RPMI7951 (cell line): ENCODE results near the gene RAB3A. TPM values are rescaled to one million over a fixed set of nuclear protein-coding genes. Genes with fewer than 3 reads are reported as not detected.

Source experiments
- DNase-seq: peaks from one replicate; pipeline ENCODE4 v3.0.0-alpha.2; 2012; ENCODE audit warnings: low read depth
- total RNA-seq: library from RNA; depleted of rRNA; stranded (reverse); fragments of >200 nt; shearing (Covaris generic); gene quantifications from 2 replicates; pipeline ENCODE4 v1.2.3, GENCODE V29; 2014; rRNA removed

RAB3A gene
- total RNA-seq, 1 experiment from 2014 or later: 3.6 TPM

GRCh38 chr19:18150776-18151624 is 52.8 kb downstream of the RAB3A start:
- DNase-seq: no peak

- DNase-seq: no peak
Measured at GRCh38 chr19:18149596-18149975, 54.3 kb downstream of the RAB3A start.

- no peak for DNase-seq
Measured at GRCh38 chr19:18147396-18147795, 56.4 kb downstream of the RAB3A start.

Other genes starting within 250 kb of the RAB3A start
- 0.20 TPM in 1 of 2 replicates, not detected in the other for gene KCNN1, start 236.9 kb downstream of the RAB3A start, total RNA-seq
- gene ARRDC2, start 195.9 kb downstream of the RAB3A start, total RNA-seq: 8.8 and 11.3 TPM in 2 replicates
- 2.3 and 4.3 TPM in 2 replicates for gene IL12RB1, start 117.1 kb downstream of the RAB3A start, total RNA-seq
- 2.1 and 2.6 TPM in 2 replicates for gene MAST3, start 106.3 kb downstream of the RAB3A start, total RNA-seq
- gene PIK3R2, start 50.9 kb downstream of the RAB3A start, total RNA-seq: 11.3 and 11.7 TPM in 2 replicates
- 56.0 and 69.6 TPM in 2 replicates for gene IFI30, start 30.2 kb downstream of the RAB3A start, total RNA-seq
- 18.6 and 23.5 TPM in 2 replicates for gene MPV17L2, start 10.8 kb downstream of the RAB3A start, total RNA-seq
- gene PDE4C, start 22.4 kb upstream of the RAB3A start, total RNA-seq: 0.10 and 0.60 TPM in 2 replicates
- 0.29 and 0.36 TPM in 2 replicates for gene IQCN, start 70.4 kb upstream of the RAB3A start, total RNA-seq
- 22.0 and 60.8 TPM in 2 replicates for gene JUND, start 77.6 kb upstream of the RAB3A start, total RNA-seq
- 385 and 496 TPM in 2 replicates for gene LSM4, start 119.0 kb upstream of the RAB3A start, total RNA-seq
- gene PGPEP1, start 136.6 kb upstream of the RAB3A start, total RNA-seq: 10.7 and 11.9 TPM in 2 replicates
- 1.4 and 1.6 TPM in 2 replicates for gene GDF15, start 182.1 kb upstream of the RAB3A start, total RNA-seq
- gene LRRC25, start 193.6 kb upstream of the RAB3A start, total RNA-seq: not detected in 2 replicates
- gene SSBP4, start 215.4 kb upstream of the RAB3A start, total RNA-seq: 25.1 and 38.9 TPM in 2 replicates
- gene ISYNA1, start 234.1 kb upstream of the RAB3A start, total RNA-seq: 9.9 and 20.9 TPM in 2 replicates